HUES48 (cell line): ENCODE measurements around the gene ZNF638.

Source experiments
- H3K27ac ChIP-seq: one replicate; pipeline ENCODE4 v1.7.0; 2013; ENCODE audit warnings: low read depth, low read length, inconsistent platforms
- H3K27me3 ChIP-seq: 2 replicates; pipeline ENCODE4 v1.6.1; 2013; ENCODE audit warnings: mild to moderate bottlenecking, low read length; ENCODE audit not compliant: control insufficient read depth, insufficient read depth
- H3K36me3 ChIP-seq: 2 replicates; pipeline ENCODE4 v1.6.1; 2013; ENCODE audit warnings: low read length; ENCODE audit not compliant: control insufficient read depth, insufficient read depth
- H3K4me1 ChIP-seq: 2 replicates; pipeline ENCODE4 v1.6.1; 2013; ENCODE audit warnings: mild to moderate bottlenecking, low read length; ENCODE audit not compliant: control insufficient read depth, insufficient read depth
- H3K4me3 ChIP-seq: 2 replicates; pipeline ENCODE4 v1.5.1; 2013; ENCODE audit warnings: mild to moderate bottlenecking, low read depth, low read length
- H3K9ac ChIP-seq: 2 replicates; pipeline ENCODE4 v1.6.1; 2013; ENCODE audit warnings: mild to moderate bottlenecking, low read depth, low read length, moderate library complexity
- H3K9me3 ChIP-seq: 2 replicates; pipeline ENCODE4 v1.6.1; 2013; ENCODE audit warnings: low read length; ENCODE audit not compliant: control insufficient read depth, insufficient read depth

The ZNF638 gene

GRCh38 chr2:71360434-71360975, 28.9 kb downstream of the ZNF638 start:
- Histone ChIP-seq H3K4me1 (no peaks in the 10 kb centered on the region), H3K9ac (no peak overlapping the region), H3K27me3 (no peaks in the 10 kb centered on the region), H3K4me3 (no peak overlapping the region), H3K9me3 (no peaks in the 10 kb centered on the region), H3K36me3 (peaks cover 98% of the 10 kb centered on the region), H3K27ac (no peak overlapping the region)

GRCh38 chr2:71361631-71362030, 30.0 kb downstream of the ZNF638 start:
- H3K27ac ChIP-seq = no peak overlapping the region
- H3K27me3 ChIP-seq = no peaks in the 10 kb centered on the region
- H3K4me1 ChIP-seq = no peaks in the 10 kb centered on the region
- no peak overlapping the region for H3K9ac ChIP-seq
- peaks cover 98% of the 10 kb centered on the region for H3K36me3 ChIP-seq
- no peak overlapping the region for H3K4me3 ChIP-seq
- no peaks in the 10 kb centered on the region for H3K9me3 ChIP-seq

GRCh38 chr2:71362447-71362846, 30.9 kb downstream of the ZNF638 start:
- peaks cover 96% of the 10 kb centered on the region for H3K36me3 ChIP-seq
- H3K4me3 ChIP-seq = no peak overlapping the region
- no peaks in the 10 kb centered on the region for H3K4me1 ChIP-seq
- no peaks in the 10 kb centered on the region for H3K9me3 ChIP-seq
- no peaks in the 10 kb centered on the region for H3K27me3 ChIP-seq
- no peak overlapping the region for H3K27ac ChIP-seq
- H3K9ac ChIP-seq = no peak overlapping the region

- H3K36me3 ChIP-seq = peaks cover 92% of the 10 kb centered on the region
- no peak overlapping the region for H3K9ac ChIP-seq
- H3K4me3 ChIP-seq = no peak overlapping the region
- no peak overlapping the region for H3K27ac ChIP-seq
- H3K4me1 ChIP-seq = no peaks in the 10 kb centered on the region
- H3K9me3 ChIP-seq = no peaks in the 10 kb centered on the region
- no peaks in the 10 kb centered on the region for H3K27me3 ChIP-seq
Observed at GRCh38 chr2:71370015-71370414, 38.4 kb downstream of the ZNF638 start.

- H3K9me3 ChIP-seq = no peaks in the 10 kb centered on the region
- H3K36me3 ChIP-seq = peaks cover 91% of the 10 kb centered on the region
- H3K4me1 ChIP-seq = no peaks in the 10 kb centered on the region
- H3K4me3 ChIP-seq = no peak overlapping the region
- H3K27ac ChIP-seq = no peak overlapping the region
- H3K27me3 ChIP-seq = no peaks in the 10 kb centered on the region
- H3K9ac ChIP-seq = no peak overlapping the region
Observed at GRCh38 chr2:71372042-71372441, 40.5 kb downstream of the ZNF638 start.

- no peak overlapping the region for H3K4me3 ChIP-seq
- peaks cover 97% of the 10 kb centered on the region for H3K36me3 ChIP-seq
- no peaks in the 10 kb centered on the region for H3K4me1 ChIP-seq
- H3K27ac ChIP-seq = no peak overlapping the region
- H3K27me3 ChIP-seq = no peaks in the 10 kb centered on the region
- H3K9me3 ChIP-seq = no peaks in the 10 kb centered on the region
- H3K9ac ChIP-seq = no peak overlapping the region
Observed at GRCh38 chr2:71379086-71379485, 47.5 kb downstream of the ZNF638 start.

GRCh38 chr2:71380665-71381064, 49.1 kb downstream of the ZNF638 start:
- peaks cover 97% of the 10 kb centered on the region for H3K36me3 ChIP-seq
- H3K27me3 ChIP-seq = no peaks in the 10 kb centered on the region
- no peak overlapping the region for H3K27ac ChIP-seq
- no peak overlapping the region for H3K4me3 ChIP-seq
- no peak overlapping the region for H3K9ac ChIP-seq
- H3K9me3 ChIP-seq = no peaks in the 10 kb centered on the region
- H3K4me1 ChIP-seq = no peaks in the 10 kb centered on the region

GRCh38 chr2:71385012-71385411, 53.4 kb downstream of the ZNF638 start:
- H3K27me3 ChIP-seq = no peaks in the 10 kb centered on the region
- no peak overlapping the region for H3K27ac ChIP-seq
- H3K36me3 ChIP-seq = peaks cover 98% of the 10 kb centered on the region
- no peak overlapping the region for H3K4me3 ChIP-seq
- H3K4me1 ChIP-seq = no peaks in the 10 kb centered on the region
- H3K9me3 ChIP-seq = 0 out of 2 replicates have a peak, but pooled peaks cover 2% of the 10 kb centered on the region
- H3K9ac ChIP-seq = no peak overlapping the region

GRCh38 chr2:71388214-71388613, 56.6 kb downstream of the ZNF638 start:
- Histone ChIP-seq H3K36me3 (peaks cover 82% of the 10 kb centered on the region), H3K27ac (no peak overlapping the region), H3K4me3 (no peak overlapping the region), H3K4me1 (no peaks in the 10 kb centered on the region), H3K27me3 (no peaks in the 10 kb centered on the region), H3K9ac (no peak overlapping the region), H3K9me3 (0 out of 2 replicates have a peak, but pooled peaks cover 2% of the 10 kb centered on the region)

- no peak overlapping the region for H3K4me3 ChIP-seq
- 0 out of 2 replicates have a peak, but pooled peaks cover 2% of the 10 kb centered on the region for H3K9me3 ChIP-seq
- no peak overlapping the region for H3K27ac ChIP-seq
- no peaks in the 10 kb centered on the region for H3K4me1 ChIP-seq
- H3K27me3 ChIP-seq = no peaks in the 10 kb centered on the region
- peaks cover 83% of the 10 kb centered on the region for H3K36me3 ChIP-seq
- no peak overlapping the region for H3K9ac ChIP-seq
Observed at GRCh38 chr2:71389384-71390072, 57.9 kb downstream of the ZNF638 start.

GRCh38 chr2:71393216-71393615, 61.6 kb downstream of the ZNF638 start:
- H3K4me3 ChIP-seq = no peak overlapping the region
- no peak overlapping the region for H3K27ac ChIP-seq
- H3K9ac ChIP-seq = no peak overlapping the region
- H3K27me3 ChIP-seq = no peaks in the 10 kb centered on the region
- no peaks in the 10 kb centered on the region for H3K4me1 ChIP-seq
- peaks cover 79% of the 10 kb centered on the region for H3K36me3 ChIP-seq
- no peaks in the 10 kb centered on the region for H3K9me3 ChIP-seq
